B cell (primary cell): ENCODE results near the gene RSPO4.

ENCODE experiments used
- CTCF ChIP-seq: fragments of 200-600 bp; IDR thresholded peaks from one replicate; pipeline ENCODE4 v1.8.0; 2022; ENCODE audit warnings: antibody characterized with exemption, mild to moderate bottlenecking
- EZH2 ChIP-seq: IDR thresholded peaks from 2 replicates; pipeline ENCODE4 v1.6.1; 2012; ENCODE audit warnings: borderline replicate concordance, low read depth, mild to moderate bottlenecking, moderate library complexity, low read length; ENCODE audit not compliant: insufficient read depth, poor library complexity, severe bottlenecking

GRCh38 chr20:1010659-1011058, 8.5 kb upstream of the RSPO4 start:
- no peak for TF ChIP-seq CTCF
- TF ChIP-seq EZH2 = no peak
